Cerebellar cortex (tissue), 1 donor: ENCODE measurements around the gene LRIG3.
"Not testable (repeated sequence)": the region's sequence is repeated elsewhere in the genome, so short reads cannot be mapped to it uniquely, and the experiment has no call there.

ENCODE experiments used
- DNase-seq: peaks from one replicate; pipeline ENCODE4 v3.0.0-alpha.2; 2015; ENCODE audit warnings: low spot score

Gene LRIG3

GRCh38 chr12:58920102-58920960 lies at the start of gene LRIG3:
LRIG3 (minus strand) TSS chr12:58920504; CDS start chr12:58920235, 269 bp downstream.
- DNase-seq, result peak; percentile 15

GRCh38 chr12:58969237-58969636 lies 48.9 kb upstream of the LRIG3 start:
- DNase-seq, result no peak

GRCh38 chr12:58967561-58967960 lies 47.3 kb upstream of the LRIG3 start:
- no peak for DNase-seq

GRCh38 chr12:58966939-58967338 lies 46.6 kb upstream of the LRIG3 start:
- no peak for DNase-seq

- no peak for DNase-seq
These were observed 45.3 kb upstream of the LRIG3 start for GRCh38 chr12:58965568-58965967.

- no peak for DNase-seq
These were observed 43.5 kb upstream of the LRIG3 start for GRCh38 chr12:58963844-58964243.

GRCh38 chr12:58961906-58962305 lies 41.6 kb upstream of the LRIG3 start:
- DNase-seq, result no peak

- DNase-seq, result no peak
These were observed 40.9 kb upstream of the LRIG3 start for GRCh38 chr12:58961166-58961565.

GRCh38 chr12:58959639-58960300 lies 39.5 kb upstream of the LRIG3 start:
- DNase-seq, result no peak

GRCh38 chr12:58957298-58957697 lies 37.0 kb upstream of the LRIG3 start:
- DNase-seq, result no peak

- DNase-seq, result no peak
These were observed 35.5 kb upstream of the LRIG3 start for GRCh38 chr12:58955849-58956248.

GRCh38 chr12:58954002-58954401 lies 33.7 kb upstream of the LRIG3 start:
- DNase-seq, result no peak

- DNase-seq, result no peak
These were observed 30.4 kb upstream of the LRIG3 start for GRCh38 chr12:58950739-58951100.

- DNase-seq, result not testable (repeated sequence)
These were observed 29.8 kb upstream of the LRIG3 start for GRCh38 chr12:58949954-58950738.

- no peak for DNase-seq
These were observed 22.8 kb upstream of the LRIG3 start for GRCh38 chr12:58943079-58943478.

- no peak for DNase-seq
These were observed 22.0 kb upstream of the LRIG3 start for GRCh38 chr12:58942345-58942744.

GRCh38 chr12:58939399-58940100 lies 19.2 kb upstream of the LRIG3 start:
- DNase-seq, result no peak

- DNase-seq, result no peak
These were observed 18.1 kb upstream of the LRIG3 start for GRCh38 chr12:58938440-58938839.

- no peak for DNase-seq
These were observed 14.2 kb upstream of the LRIG3 start for GRCh38 chr12:58934528-58934927.

GRCh38 chr12:58932806-58933681 lies 12.7 kb upstream of the LRIG3 start:
- DNase-seq, result no peak

- DNase-seq, result no peak
These were observed 11.2 kb upstream of the LRIG3 start for GRCh38 chr12:58931518-58931917.
